LNCaP clone FGC (cell line): ENCODE measurements around the gene COL13A1.

Experiments
- DNase-seq: peaks from one replicate; pipeline ENCODE4 v3.0.0-alpha.2; 2011; ENCODE audit warnings: low read depth
- H3K4me3 ChIP-seq: 2 replicates; pipeline ENCODE4 v1.5.1; 2011; ENCODE audit warnings: mild to moderate bottlenecking, low read depth, low read length, control low read depth
- CTCF ChIP-seq: IDR thresholded peaks from 2 replicates; pipeline ENCODE4 v1.5.1; 2012; ENCODE audit warnings: mild to moderate bottlenecking; ENCODE audit not compliant: control insufficient read depth, insufficient read depth; ENCODE audit errors: extremely low read depth

Gene COL13A1

DNA sequence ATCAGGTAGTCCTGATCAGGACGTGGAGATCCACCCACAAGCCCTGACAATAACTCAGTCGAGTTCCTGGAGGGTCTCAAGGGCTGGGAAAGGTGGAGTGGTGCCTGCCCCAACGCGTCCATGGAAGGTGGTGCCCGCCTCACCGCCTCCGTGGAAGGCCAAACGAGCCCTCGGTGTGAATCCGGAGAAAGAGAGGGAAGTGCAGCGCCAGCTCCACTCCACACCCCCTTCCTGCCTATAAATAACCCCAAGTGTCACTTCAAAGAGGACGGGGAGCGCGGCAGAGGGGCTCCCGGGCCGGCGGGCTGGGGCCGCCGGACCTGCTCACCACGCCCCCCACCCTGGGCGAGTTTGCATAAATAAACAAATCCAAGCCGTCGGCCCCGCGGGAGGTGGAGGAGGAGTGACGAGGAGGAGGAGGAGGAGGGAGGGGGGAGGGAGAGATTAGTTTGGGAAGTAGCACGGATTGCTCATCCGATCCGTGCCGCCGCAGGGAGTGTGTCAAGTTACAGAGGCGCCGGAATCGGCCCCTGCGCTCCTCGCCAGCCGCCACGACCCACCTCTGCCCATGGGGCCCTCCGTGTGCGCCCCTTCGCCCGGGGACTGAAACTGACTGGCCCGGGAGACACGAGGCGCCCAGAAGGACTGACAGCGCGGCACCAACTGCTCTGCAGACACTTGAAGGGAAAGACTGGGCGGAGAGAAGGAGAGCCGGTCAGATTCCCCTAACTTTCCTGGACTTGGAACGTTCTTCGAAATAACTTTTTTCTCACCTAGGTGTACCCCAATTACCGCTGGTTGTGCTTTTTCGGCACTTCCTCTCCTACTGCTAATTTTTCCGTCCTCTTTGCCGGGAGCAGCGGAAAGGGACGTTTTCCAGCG lies at the start of gene COL13A1:
COL13A1 (plus strand) TSS at position 473 of the 882 bp plus-strand sequence. CDS start 518 bp downstream, outside the sequence.
- TF ChIP-seq CTCF, result no peak
- H3K4me3 ChIP-seq, result peak within 1 kb of the TSS; percentile 54
- peak; percentile 46 for DNase-seq

DNA sequence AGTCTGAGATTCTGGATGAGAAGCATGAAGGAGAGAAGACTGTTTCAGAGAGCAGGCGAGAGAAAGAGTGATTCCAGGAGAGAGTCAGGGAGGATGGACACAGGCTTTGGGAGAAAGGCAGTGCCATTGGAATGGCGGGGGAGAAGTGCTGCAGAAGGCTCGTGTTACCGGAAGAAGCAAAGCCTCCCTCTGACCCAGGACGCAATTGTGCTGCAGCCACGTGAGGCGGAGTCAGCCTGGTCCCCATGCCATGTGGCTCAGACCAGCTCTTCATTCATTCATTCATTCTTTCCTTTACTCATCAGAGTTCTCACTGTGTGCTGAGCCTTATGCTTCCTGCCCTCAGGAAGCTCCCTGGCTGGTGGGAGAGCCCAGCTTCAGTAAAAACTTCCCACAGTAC lies 49.2 kb upstream of the COL13A1 start:
- no peak overlapping the region for H3K4me3 ChIP-seq
- no peak for TF ChIP-seq CTCF
- no peak for DNase-seq

GRCh38 chr10:69756279-69756678 lies 45.4 kb upstream of the COL13A1 start:
- DNase-seq, result no peak
- no peak overlapping the region for H3K4me3 ChIP-seq
- TF ChIP-seq CTCF, result no peak

DNA sequence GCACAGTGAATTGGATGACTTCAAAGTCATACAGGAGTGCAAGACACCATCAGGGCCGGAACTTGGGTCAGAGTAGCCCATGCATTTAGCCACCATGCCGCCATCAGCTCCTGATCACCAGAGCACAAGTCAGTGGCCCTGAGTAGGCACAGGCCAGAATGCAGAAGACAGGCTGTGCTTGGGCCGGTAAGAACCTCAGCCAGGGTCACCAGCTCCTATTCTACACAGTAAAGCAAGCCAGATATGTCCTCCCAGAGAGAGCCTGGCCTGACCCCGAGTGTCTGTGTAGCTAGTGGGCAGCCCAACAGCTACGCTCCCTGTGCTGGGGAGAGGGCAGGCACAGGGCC lies 44.5 kb upstream of the COL13A1 start:
- TF ChIP-seq CTCF, result no peak
- DNase-seq, result no peak
- no peak overlapping the region for H3K4me3 ChIP-seq

- no peak for TF ChIP-seq CTCF
- DNase-seq, result peak; percentile 26
- H3K4me3 ChIP-seq, result no peak overlapping the region
Measured at GRCh38 chr10:69757553-69758309, 44.0 kb upstream of the COL13A1 start.

- H3K4me3 ChIP-seq, result no peak overlapping the region
- no peak for DNase-seq
- no peak for TF ChIP-seq CTCF
Measured at GRCh38 chr10:69758310-69758728, 43.4 kb upstream of the COL13A1 start.
